Panc1 (cell line): ENCODE measurements around the gene KAZN. TPM values are rescaled to one million over a fixed set of nuclear protein-coding genes. Genes with fewer than 3 reads are reported as not detected.
A peak's percentile ranks its signal among the peaks of the same experiment; 100 is the strongest.

ENCODE experiments used
- ATAC-seq: fragments of 200-7000 bp; cut with Tn5 transposase; 2 replicates; pipeline ENCODE4 v1.9.1; 2020; ENCODE audit warnings: mild to moderate bottlenecking, moderate library complexity
- BruUV-seq: library from RNA; stranded (reverse); fragments of 400-500 nt; replicated peaks from 2 replicates; lab custom pipeline; 2021; lab: Mats Ljungman, UMichigan
- CTCF ChIA-PET: fragments of 300-600 bp; sonication (Branson Sonifier 250); formaldehyde crosslinking; loops from one replicate; lab custom pipeline; 2022; ENCODE audit warnings: antibody characterized with exemption; lab: Charles Lee
- POLR2A ChIA-PET: fragments of 300-600 bp; sonication (Branson Sonifier 250); formaldehyde crosslinking; loops from one replicate; lab custom pipeline; 2022; ENCODE audit warnings: antibody characterized with exemption; lab: Charles Lee
- DNase-seq: peaks from one replicate; pipeline ENCODE4 v3.0.0-alpha.2; 2010; ENCODE audit warnings: low read depth, low spot score
- H3K27ac ChIP-seq: 2 replicates; pipeline ENCODE4 v1.5.1; 2011; ENCODE audit warnings: mild to moderate bottlenecking, low read length, inconsistent platforms
- H3K27me3 ChIP-seq: fragments of 200-500 bp; sonication (Bioruptor generic); 2 replicates; pipeline ENCODE4 v1.6.0; 2014; ENCODE audit warnings: low read length, inconsistent platforms; ENCODE audit not compliant: control insufficient read depth, insufficient read depth
- H3K36me3 ChIP-seq: fragments of 200-500 bp; sonication (Bioruptor generic); 2 replicates; pipeline ENCODE4 v1.5.1; 2014; ENCODE audit warnings: inconsistent platforms, mild to moderate bottlenecking, low read length, moderate library complexity; ENCODE audit not compliant: control insufficient read depth, insufficient read depth
- H3K4me1 ChIP-seq: 2 replicates; pipeline ENCODE4 v1.5.1; 2011; ENCODE audit warnings: inconsistent platforms, mild to moderate bottlenecking, low read length, moderate library complexity; ENCODE audit not compliant: control insufficient read depth, insufficient read depth
- H3K4me3 ChIP-seq, 2 experiments: 2 replicates each; pipeline ENCODE4 v1.5.1; 2011 to 2012; ENCODE audit warnings: low read depth in 2 of 2, low read length in 2 of 2, mild to moderate bottlenecking in 2 of 2, inconsistent platforms in 1 of 2, moderate library complexity in 1 of 2
- H3K9me3 ChIP-seq: fragments of 200-500 bp; sonication (Bioruptor generic); 2 replicates; pipeline ENCODE4 v1.5.1; 2014; ENCODE audit warnings: low read depth, mild to moderate bottlenecking, inconsistent platforms, low read length, moderate library complexity; ENCODE audit not compliant: control insufficient read depth, insufficient read depth
- POLR2AphosphoS5 ChIP-seq: IDR thresholded peaks from 2 replicates; pipeline ENCODE4 v1.6.1; 2012; ENCODE audit warnings: mild to moderate bottlenecking, low read depth, low read length, moderate library complexity
- REST ChIP-seq, 2 experiments: IDR thresholded peaks; 2 replicates each; pipeline ENCODE4 v1.6.1; 2011 to 2012; ENCODE audit warnings: low read depth in 2 of 2, control low read depth in 1 of 2, low read length in 1 of 2, mild to moderate bottlenecking in 1 of 2, moderate library complexity in 1 of 2; ENCODE audit not compliant: insufficient read depth in 1 of 2
- SIN3A ChIP-seq: IDR thresholded peaks from 2 replicates; pipeline ENCODE4 v1.6.1; 2012; ENCODE audit warnings: low read depth, mild to moderate bottlenecking, low read length, moderate library complexity, borderline replicate concordance; ENCODE audit not compliant: insufficient read depth
- TCF7L2 ChIP-seq: IDR thresholded peaks from 2 replicates; pipeline ENCODE4 v1.6.1; 2011; ENCODE audit warnings: mild to moderate bottlenecking, low read depth, low read length, inconsistent platforms
- in situ Hi-C: cut with HindIII; loops from 2 replicates; pipeline ENCODE4 v1.10.0; 2016; ENCODE audit warnings: low sequenced_read_pairs, low pct_unique_long_range_greater_than_20kb
- intact Hi-C: fragments of 100-400 bp; cut with micrococcal nuclease; formaldehyde crosslinking; loops from one replicate; pipeline ENCODE4 v1.10.0; 2022; ENCODE audit not compliant: unreplicated experiment
- total RNA-seq: library from RNA; stranded (reverse); gene quantifications from one replicate; pipeline ENCODE4 v1.2.1, GENCODE V29; 2021; ENCODE audit not compliant: unreplicated experiment
- TF ChIP-seq, protein P1 (sequence below): fragments of 450-650 bp; IDR thresholded peaks from 2 replicates; pipeline ENCODE4 v1.5.1; 2017; ENCODE audit warnings: mild to moderate bottlenecking

Gene KAZN
- total RNA-seq, 1 experiment from 2014 or later: 6.6 TPM

DNA sequence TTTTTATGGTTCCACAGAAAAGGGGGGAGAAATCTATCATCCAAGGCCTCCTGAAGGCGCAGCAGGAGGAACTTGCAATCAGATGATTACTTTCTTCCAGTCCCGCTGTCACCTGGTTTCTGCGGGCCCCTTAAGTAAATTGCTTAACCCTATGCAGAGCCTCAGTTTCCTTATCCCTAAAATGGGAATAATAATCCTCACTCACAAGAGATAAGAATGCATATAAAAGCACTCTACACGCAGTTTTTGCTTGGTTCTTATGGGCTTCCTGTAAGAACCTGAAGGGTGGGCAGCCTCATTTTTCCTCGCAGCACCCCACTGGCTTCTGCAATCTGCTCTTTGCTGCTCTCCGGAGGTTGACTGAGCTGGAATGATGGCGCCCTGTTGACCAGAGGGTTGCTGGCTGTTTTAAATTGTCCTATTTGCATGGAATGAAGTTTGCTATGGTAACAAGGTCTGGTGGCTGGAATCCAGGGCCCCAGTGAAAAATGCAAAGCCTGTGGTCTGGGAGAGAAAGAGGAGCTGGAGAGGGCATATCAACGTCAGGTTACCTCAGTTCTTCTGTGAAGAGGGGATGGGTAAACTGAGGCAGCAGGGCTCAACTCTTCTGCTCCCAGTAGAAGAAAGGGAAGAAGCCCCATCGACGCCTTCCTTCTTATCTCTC, 1.0 kb upstream of the KAZN start:
- in situ Hi-C loops (no loop called here), intact Hi-C loops (no loop called here)
- Histone ChIP-seq H3K27me3 (peaks cover 36% of the 10 kb centered on the region), H3K36me3 (no peaks in the 10 kb centered on the region), H3K9me3 (no peaks in the 10 kb centered on the region), H3K4me3 (no peak overlapping the region), H3K4me1 (peaks cover 3% of the 10 kb centered on the region; the same call in 1 of the 2 replicates), H3K27ac (no peak overlapping the region)
- ATAC-seq (no peak), DNase-seq (no peak)
- CTCF ChIA-PET: interaction anchor here (0.6 kb wide), 1 partner anchor 11 kb away, joined by 3 read pairs; no protein-coding TSS in a partner anchor
- POLR2A ChIA-PET: no interaction called here
- no peak for TF ChIP-seq SIN3A
- TF ChIP-seq, protein P1, sequence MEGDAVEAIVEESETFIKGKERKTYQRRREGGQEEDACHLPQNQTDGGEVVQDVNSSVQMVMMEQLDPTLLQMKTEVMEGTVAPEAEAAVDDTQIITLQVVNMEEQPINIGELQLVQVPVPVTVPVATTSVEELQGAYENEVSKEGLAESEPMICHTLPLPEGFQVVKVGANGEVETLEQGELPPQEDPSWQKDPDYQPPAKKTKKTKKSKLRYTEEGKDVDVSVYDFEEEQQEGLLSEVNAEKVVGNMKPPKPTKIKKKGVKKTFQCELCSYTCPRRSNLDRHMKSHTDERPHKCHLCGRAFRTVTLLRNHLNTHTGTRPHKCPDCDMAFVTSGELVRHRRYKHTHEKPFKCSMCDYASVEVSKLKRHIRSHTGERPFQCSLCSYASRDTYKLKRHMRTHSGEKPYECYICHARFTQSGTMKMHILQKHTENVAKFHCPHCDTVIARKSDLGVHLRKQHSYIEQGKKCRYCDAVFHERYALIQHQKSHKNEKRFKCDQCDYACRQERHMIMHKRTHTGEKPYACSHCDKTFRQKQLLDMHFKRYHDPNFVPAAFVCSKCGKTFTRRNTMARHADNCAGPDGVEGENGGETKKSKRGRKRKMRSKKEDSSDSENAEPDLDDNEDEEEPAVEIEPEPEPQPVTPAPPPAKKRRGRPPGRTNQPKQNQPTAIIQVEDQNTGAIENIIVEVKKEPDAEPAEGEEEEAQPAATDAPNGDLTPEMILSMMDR: no peak
- TF ChIP-seq POLR2AphosphoS5: no peak
- no peak for TF ChIP-seq TCF7L2
- TF ChIP-seq REST (IDR thresholded peaks at IDR 0.05; ENCODE audit: insufficient read depth in 1 of 2, low read depth in 2 of 2, low read length in 1 of 2): no peak
- BruUV-seq: no TSS peak

GRCh38 chr1:14598007-14598497, 433 bp upstream of the KAZN start:
- Histone ChIP-seq H3K9me3 (no peaks in the 10 kb centered on the region), H3K27ac (no peak overlapping the region), H3K4me1 (peaks cover 3% of the 10 kb centered on the region; the same call in 1 of the 2 replicates), H3K36me3 (no peaks in the 10 kb centered on the region), H3K27me3 (peaks cover 42% of the 10 kb centered on the region), H3K4me3 (peak overlapping the region in 1 of 2 experiments; percentile 36; a peak in 2 of 4 replicates)
- peak; percentile 75 for ATAC-seq
- no peak for TF ChIP-seq TCF7L2
- no peak for TF ChIP-seq REST (IDR thresholded peaks at IDR 0.05; ENCODE audit: insufficient read depth in 1 of 2, low read depth in 2 of 2, low read length in 1 of 2)
- TF ChIP-seq, protein P1: no peak
- intact Hi-C loops: no loop called here
- no TSS peak for BruUV-seq
- ChIA-PET CTCF (no interaction called here), POLR2A (no interaction called here)
- no peak for DNase-seq
- in situ Hi-C loops: no loop called here
